Activated CD8-positive, alpha-beta memory T cell treated with anti-CD3 and anti-CD28 coated beads, Interleukin-2, amount 50 U/mL, for 4 hours (primary cell): ENCODE data around the gene CD74.
"Not testable (repeated sequence)": the region's sequence is repeated elsewhere in the genome, so short reads cannot be mapped to it uniquely, and the experiment has no call there.

Source experiments
- DNase-seq: peaks from one replicate; pipeline ENCODE4 v3.0.0-alpha.2; 2020

The CD74 gene

GRCh38 chr5:150412319-150413175 is at the start of gene CD74:
Gene CD74, minus strand, starts transcription at chr5:150412910. Its CDS starts 161 bp downstream, at chr5:150412749.
- DNase-seq = peak; percentile 91

- DNase-seq = no peak
Measured at GRCh38 chr5:150461231-150461630, 48.5 kb upstream of the CD74 start.

- DNase-seq = no peak
Measured at GRCh38 chr5:150460781-150461180, 48.1 kb upstream of the CD74 start.

GRCh38 chr5:150458802-150459557 is 46.3 kb upstream of the CD74 start:
- DNase-seq = peak; percentile 90

- no peak for DNase-seq
Measured at GRCh38 chr5:150457562-150458240, 45.0 kb upstream of the CD74 start.

- DNase-seq = no peak
Measured at GRCh38 chr5:150457121-150457520, 44.4 kb upstream of the CD74 start.

- DNase-seq = no peak
Measured at GRCh38 chr5:150454492-150455229, 42.0 kb upstream of the CD74 start.

GRCh38 chr5:150454027-150454426 is 41.3 kb upstream of the CD74 start:
- not testable (repeated sequence) for DNase-seq

GRCh38 chr5:150452914-150453313 is 40.2 kb upstream of the CD74 start:
- DNase-seq = no peak

GRCh38 chr5:150451594-150451993 is 38.9 kb upstream of the CD74 start:
- no peak for DNase-seq

GRCh38 chr5:150449517-150450339 is 37.0 kb upstream of the CD74 start, which contains the start of gene RPS14:
Gene RPS14, minus strand, starts transcription at chr5:150449739. Its CDS starts 2,006 bp downstream, at chr5:150447733.
- peak; percentile 94 for DNase-seq

- no peak for DNase-seq
Measured at GRCh38 chr5:150448952-150449516, 36.3 kb upstream of the CD74 start.

- DNase-seq = no peak
Measured at GRCh38 chr5:150448334-150448733, 35.6 kb upstream of the CD74 start.

- DNase-seq = no peak
Measured at GRCh38 chr5:150447188-150447587, 34.5 kb upstream of the CD74 start.

GRCh38 chr5:150446583-150446982 is 33.9 kb upstream of the CD74 start:
- no peak for DNase-seq

- DNase-seq = no peak
Measured at GRCh38 chr5:150446088-150446487, 33.4 kb upstream of the CD74 start.

GRCh38 chr5:150444770-150445169 is 32.1 kb upstream of the CD74 start:
- no peak for DNase-seq

GRCh38 chr5:150443242-150444075 is 30.7 kb upstream of the CD74 start:
- DNase-seq = no peak

GRCh38 chr5:150442699-150443080 is 30.0 kb upstream of the CD74 start:
- no peak for DNase-seq
